Mucosa of descending colon (tissue), 3 donors: ENCODE measurements around the gene NSDHL. TPM values are rescaled to one million over a fixed set of nuclear protein-coding genes. Genes with fewer than 3 reads are reported as not detected.

Experiments
- ATAC-seq: fragments of 200-7000 bp; cut with Tn5 transposase; one replicate; pipeline ENCODE4 v1.9.1; 2020; ENCODE audit warnings: mild to moderate bottlenecking, moderate library complexity
- DNase-seq, 3 donors: peaks; one replicate each; pipeline ENCODE4 v3.0.0-alpha.2; 2020
- H3K36me3 ChIP-seq: fragments of 200-600 bp; one replicate; pipeline ENCODE4 v1.8.0; 2021; ENCODE audit warnings: low read depth, mild to moderate bottlenecking
- H3K4me1 ChIP-seq: fragments of 200-600 bp; one replicate; pipeline ENCODE4 v1.8.0; 2021; ENCODE audit warnings: low read depth, mild to moderate bottlenecking
- H3K4me3 ChIP-seq: fragments of 200-600 bp; one replicate; pipeline ENCODE4 v1.8.0; 2021; ENCODE audit warnings: mild to moderate bottlenecking
- H3K9me3 ChIP-seq: fragments of 200-600 bp; one replicate; pipeline ENCODE4 v1.8.0; 2021; ENCODE audit warnings: mild to moderate bottlenecking
- CTCF ChIP-seq: fragments of 200-600 bp; IDR thresholded peaks from one replicate; pipeline ENCODE4 v1.8.0; 2022; ENCODE audit warnings: antibody characterized with exemption, mild to moderate bottlenecking
- intact Hi-C, 2 donors: fragments of 100-400 bp; cut with DNase I in 1 of 2; cut with micrococcal nuclease in 1 of 2; formaldehyde crosslinking; loops; one replicate each; pipeline versions ENCODE4 v1.11.0 to v1.11.1; 2022; cut with DNase I, micrococcal nuclease
- total RNA-seq, 3 donors: library from RNA; stranded (reverse); fragmentation: NEBNext Ultra II Directional in 2 of 3; extraction: Animal tissue kit (Norgen Biotek cat#: 25700) in 2 of 3; gene quantifications; one replicate each; pipeline versions ENCODE4 v1.2.1 to v1.2.4, GENCODE V29; 2021 to 2023
- donor health status: DM: no; HTN: no; CAD: no; lungs with moderate emphysema.
- donor health status: DM: no; HTN: no; CAD: no.
- donor health status: DM: no; HTN: yes; CAD: no.

The NSDHL gene
- total RNA-seq, 3 donors from 2014 or later, result 13.1 to 26.4 (median 20.3) TPM

GRCh38 chrX:152899874-152900719 lies 69.2 kb downstream of the NSDHL start:
- Histone ChIP-seq H3K36me3 (no peaks in the 10 kb centered on the region), H3K4me3 (no peak overlapping the region), H3K9me3 (no peaks in the 10 kb centered on the region), H3K4me1 (no peaks in the 10 kb centered on the region)
- DNase-seq (peak in 1 of 3 donors; percentile 34), ATAC-seq (no peak)
- TF ChIP-seq CTCF, result no peak
- intact Hi-C loops, result no loop called here

- no peaks in the 10 kb centered on the region for H3K4me1 ChIP-seq
- no peak for TF ChIP-seq CTCF
- ATAC-seq (no peak), DNase-seq (no peak)
- H3K4me3 ChIP-seq, result no peak overlapping the region
- H3K36me3 ChIP-seq, result no peaks in the 10 kb centered on the region
- no peaks in the 10 kb centered on the region for H3K9me3 ChIP-seq
- intact Hi-C loops, result no loop called here
These were observed 70.1 kb downstream of the NSDHL start for GRCh38 chrX:152900937-152901445.

GRCh38 chrX:152901816-152902501 lies 71.1 kb downstream of the NSDHL start:
- H3K4me1 ChIP-seq, result no peaks in the 10 kb centered on the region
- H3K36me3 ChIP-seq, result no peaks in the 10 kb centered on the region
- DNase-seq (peak in 1 of 3 donors; percentile 27), ATAC-seq (no peak)
- H3K4me3 ChIP-seq, result no peak overlapping the region
- TF ChIP-seq CTCF, result no peak
- no peaks in the 10 kb centered on the region for H3K9me3 ChIP-seq
- intact Hi-C loops, result no loop called here

- H3K4me1 ChIP-seq, result no peaks in the 10 kb centered on the region
- no peak for ATAC-seq
- DNase-seq, result peak in 1 of 3 donors; percentile 10
- no peak overlapping the region for H3K4me3 ChIP-seq
- no peaks in the 10 kb centered on the region for H3K36me3 ChIP-seq
- intact Hi-C loops, result no loop called here
- no peak for TF ChIP-seq CTCF
- no peaks in the 10 kb centered on the region for H3K9me3 ChIP-seq
These were observed 71.6 kb downstream of the NSDHL start for GRCh38 chrX:152902502-152902820.

GRCh38 chrX:152903589-152903988 lies 72.7 kb downstream of the NSDHL start:
- ATAC-seq, result no peak
- Histone ChIP-seq H3K36me3 (no peaks in the 10 kb centered on the region), H3K9me3 (no peaks in the 10 kb centered on the region), H3K4me3 (no peak overlapping the region), H3K4me1 (no peaks in the 10 kb centered on the region)
- intact Hi-C loops, result no loop called here
- DNase-seq, result peak in 1 of 3 donors; percentile 7
- no peak for TF ChIP-seq CTCF
